ENCODE data around the gene PLA2G2E.
"Not testable (repeated sequence)": the region's sequence is repeated elsewhere in the genome, so short reads cannot be mapped to it uniquely, and the experiment has no call there.

Gene PLA2G2E

DNA sequence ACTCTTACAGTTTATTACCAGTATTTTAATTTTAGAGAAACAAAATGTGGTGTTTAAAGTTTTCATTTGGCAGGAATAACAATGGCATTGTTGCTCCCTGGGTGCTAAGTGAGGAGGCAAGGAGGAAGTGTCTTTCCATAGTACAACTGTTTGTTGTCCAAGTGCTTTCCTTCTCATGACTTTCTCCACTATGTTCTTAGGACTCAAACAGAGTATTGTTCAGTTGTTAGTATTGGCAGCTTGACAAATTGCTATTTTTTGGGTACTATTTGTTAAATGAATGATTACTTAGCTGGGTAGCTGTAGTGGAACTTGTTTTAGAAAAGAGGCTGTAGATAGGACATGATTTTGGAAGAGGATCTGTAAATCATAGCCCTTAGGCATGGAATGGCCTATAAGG lies 33.8 kb downstream of the PLA2G2E start:
- DNase-seq, result no peak
- Mint-ChIP-seq H3K36me3 (ENCODE audit: insufficient read depth) (peaks cover 16% of the 10 kb centered on the region), H3K4me1 (ENCODE audit: low read depth in 2 of 2) (peaks cover 24 to 35% of the 10 kb centered on the region in 2 donors), H3K9me3 (no peaks in the 10 kb centered on the region), H3K4me3 (no peak overlapping the region), H3K27me3 (no peaks in the 10 kb centered on the region), H3K27ac (peak overlapping the region in 1 of 2 donors; percentile 42)
- ATAC-seq (replicated peaks), result no peak

DNA sequence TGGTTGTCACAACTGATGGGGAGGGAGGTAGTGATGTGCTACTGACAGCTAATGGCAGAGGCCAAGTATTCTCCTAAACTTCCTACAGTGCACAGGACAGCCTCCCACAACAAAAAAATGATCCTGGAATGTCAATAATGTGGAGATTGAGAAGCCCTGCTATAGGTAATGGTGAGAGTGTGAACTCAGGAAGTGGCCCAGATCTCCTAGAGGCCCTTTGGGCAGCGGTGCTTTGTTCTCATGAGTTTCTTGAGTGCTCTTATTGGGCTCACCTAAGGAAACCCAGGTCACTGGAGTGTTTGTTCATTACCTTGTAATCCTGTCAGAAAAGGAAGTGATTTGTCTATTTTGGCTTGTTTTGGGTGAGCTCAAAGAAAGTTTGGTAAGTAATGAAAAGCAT lies 35.3 kb downstream of the PLA2G2E start:
- Mint-ChIP-seq H3K36me3 (ENCODE audit: insufficient read depth) (peaks cover 7% of the 10 kb centered on the region), H3K27ac (no peak overlapping the region), H3K9me3 (no peaks in the 10 kb centered on the region), H3K4me1 (ENCODE audit: low read depth in 2 of 2) (peaks cover 35 to 50% of the 10 kb centered on the region in 2 donors), H3K27me3 (no peaks in the 10 kb centered on the region), H3K4me3 (no peak overlapping the region)
- DNase-seq (no peak), ATAC-seq (replicated peaks) (no peak)

DNA sequence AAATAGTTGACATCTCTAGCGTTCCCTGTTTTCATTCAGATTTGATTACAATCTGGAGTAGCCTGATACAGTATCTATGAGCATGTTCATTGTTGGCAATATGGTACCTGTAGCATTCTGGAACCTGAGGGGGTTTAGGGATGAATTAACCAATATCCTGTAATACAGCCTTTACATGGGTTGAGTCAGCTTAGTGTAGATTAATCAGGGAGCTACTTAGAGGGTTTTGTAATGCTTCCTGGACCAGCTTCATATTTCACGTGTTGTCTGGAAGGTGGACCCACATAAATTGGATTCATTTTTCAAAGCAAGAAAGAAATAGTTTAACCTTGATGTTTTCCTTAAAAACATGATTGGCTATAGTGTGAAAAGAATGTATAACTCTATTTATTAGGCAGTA lies 37.6 kb downstream of the PLA2G2E start:
- ATAC-seq (replicated peaks) (no peak), DNase-seq (no peak)
- Mint-ChIP-seq H3K4me3 (no peak overlapping the region), H3K27me3 (peaks cover under 1 to 1% of the 10 kb centered on the region in 2 donors), H3K27ac (no peak overlapping the region), H3K36me3 (ENCODE audit: insufficient read depth) (peaks cover 7% of the 10 kb centered on the region), H3K4me1 (ENCODE audit: low read depth in 2 of 2) (peaks cover 36 to 49% of the 10 kb centered on the region in 2 donors), H3K9me3 (no peaks in the 10 kb centered on the region)

DNA sequence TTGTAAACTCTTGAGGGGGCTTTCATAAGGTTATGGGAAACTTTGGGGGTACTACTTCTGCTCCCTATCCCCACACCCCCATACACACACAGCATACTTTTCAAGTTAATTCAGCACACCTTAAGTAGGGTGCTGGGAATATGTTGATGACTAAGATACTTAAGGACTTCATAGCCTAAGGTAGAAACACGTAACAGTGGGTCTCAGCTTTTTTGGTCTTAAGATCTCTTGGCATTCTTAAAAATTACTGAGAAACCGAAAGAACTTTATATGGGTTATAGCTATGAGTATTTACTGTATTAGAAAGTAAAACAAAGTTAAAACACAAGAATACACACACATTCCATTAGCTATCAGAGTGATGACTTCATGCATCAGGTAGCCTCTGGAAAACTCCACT lies 39.1 kb downstream of the PLA2G2E start:
- Mint-ChIP-seq H3K27ac (no peak overlapping the region), H3K4me3 (peak overlapping the region in 1 of 2 donors; percentile 83), H3K27me3 (peaks cover 14 to 16% of the 10 kb centered on the region in 2 donors), H3K9me3 (no peaks in the 10 kb centered on the region), H3K36me3 (ENCODE audit: insufficient read depth) (peaks cover 7% of the 10 kb centered on the region), H3K4me1 (ENCODE audit: low read depth in 2 of 2) (peaks cover 30 to 40% of the 10 kb centered on the region in 2 donors)
- ATAC-seq (replicated peaks), result no peak
- no peak for DNase-seq

DNA sequence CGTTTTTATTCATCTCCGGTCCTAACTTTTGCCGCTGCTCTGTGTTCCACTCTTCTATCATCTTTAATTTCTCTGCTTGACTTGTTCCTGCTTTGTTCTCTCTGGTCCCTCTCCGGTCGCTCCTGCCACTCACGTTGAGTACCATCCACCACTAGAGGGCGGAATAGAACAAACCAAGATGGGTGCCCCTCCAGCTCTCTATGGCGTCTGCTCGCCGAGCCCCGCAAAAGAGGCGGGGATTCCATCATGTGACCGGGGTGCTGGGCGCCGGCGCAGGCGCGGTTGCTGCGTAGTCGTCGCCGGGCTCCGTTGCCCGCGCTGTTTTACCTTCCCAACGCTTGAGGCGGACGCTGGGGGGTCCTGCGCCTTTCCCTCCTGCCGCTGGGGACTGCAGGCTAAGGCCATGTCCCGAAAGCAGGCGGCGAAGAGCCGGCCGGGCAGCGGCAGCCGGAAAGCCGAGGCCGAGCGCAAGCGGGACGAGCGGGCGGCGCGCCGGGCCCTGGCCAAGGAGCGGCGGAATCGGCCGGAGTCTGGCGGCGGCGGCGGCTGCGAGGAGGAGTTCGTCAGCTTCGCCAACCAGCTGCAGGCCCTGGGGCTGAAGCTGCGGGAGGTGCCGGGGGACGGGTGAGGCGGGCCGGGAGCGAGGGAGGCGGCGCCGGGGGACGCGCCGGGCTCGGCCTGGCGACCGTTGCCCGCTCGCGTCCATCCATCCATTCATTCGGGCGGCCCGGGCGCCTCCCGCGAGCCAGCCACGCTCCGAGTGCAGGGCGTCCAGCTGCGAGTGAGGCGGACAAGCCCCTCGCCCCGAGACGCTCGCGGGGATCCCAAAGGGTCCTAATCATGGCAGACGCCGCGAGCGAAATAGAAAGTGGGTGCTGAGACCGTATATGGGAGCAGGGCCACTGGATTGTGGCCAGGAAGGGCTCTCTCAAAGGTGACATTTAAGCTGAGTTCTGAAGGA lies 41.0 kb downstream of the PLA2G2E start, which contains the start of gene OTUD3:
TSS of gene OTUD3 (plus strand) at position 285 of the 961 bp plus-strand sequence. CDS start at position 404, 119 bp downstream.
- DNase-seq (peak; percentile 95 to 96 (median 96)), ATAC-seq (replicated peaks) (peak; percentile 94)
- peaks cover 31 to 33% of the 10 kb centered on the region in 2 donors for H3K27me3 Mint-ChIP-seq
- H3K4me1 Mint-ChIP-seq (ENCODE audit: low read depth in 2 of 2), result peaks cover 25 to 31% of the 10 kb centered on the region in 2 donors
- H3K4me3 Mint-ChIP-seq, result peak within 1 kb of the TSS; percentile 83
- H3K9me3 Mint-ChIP-seq, result no peaks in the 10 kb centered on the region
- H3K27ac Mint-ChIP-seq, result peak within 1 kb of the TSS; percentile 71 to 80
- H3K36me3 Mint-ChIP-seq (ENCODE audit: insufficient read depth), result peaks cover 7% of the 10 kb centered on the region

DNA sequence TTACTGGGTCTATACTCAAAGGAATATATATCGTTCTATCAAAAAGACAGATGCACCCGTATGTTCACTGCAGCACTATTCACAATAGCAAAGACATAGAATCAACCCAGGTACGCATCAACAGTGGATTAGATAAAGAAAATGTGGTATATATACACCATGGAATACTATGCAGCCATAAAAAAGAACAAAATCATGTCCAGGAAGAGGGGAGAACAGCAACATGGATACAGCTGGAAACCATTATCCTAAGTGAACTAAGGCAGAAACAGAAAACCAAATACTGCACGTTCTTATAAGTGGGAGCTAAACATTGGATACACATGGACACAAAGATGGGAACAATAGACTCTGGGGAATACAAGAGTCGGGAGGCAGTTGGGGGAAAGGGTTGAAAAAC lies 42.6 kb downstream of the PLA2G2E start:
- not testable (repeated sequence) for H3K36me3 Mint-ChIP-seq (ENCODE audit: insufficient read depth); ATAC-seq (replicated peaks); DNase-seq; H3K27ac Mint-ChIP-seq; H3K4me3 Mint-ChIP-seq; H3K9me3 Mint-ChIP-seq
- Mint-ChIP-seq H3K4me1 (ENCODE audit: low read depth in 2 of 2) (peaks cover 25 to 30% of the 10 kb centered on the region in 2 donors), H3K27me3 (peaks cover 44 to 45% of the 10 kb centered on the region in 2 donors)

DNA sequence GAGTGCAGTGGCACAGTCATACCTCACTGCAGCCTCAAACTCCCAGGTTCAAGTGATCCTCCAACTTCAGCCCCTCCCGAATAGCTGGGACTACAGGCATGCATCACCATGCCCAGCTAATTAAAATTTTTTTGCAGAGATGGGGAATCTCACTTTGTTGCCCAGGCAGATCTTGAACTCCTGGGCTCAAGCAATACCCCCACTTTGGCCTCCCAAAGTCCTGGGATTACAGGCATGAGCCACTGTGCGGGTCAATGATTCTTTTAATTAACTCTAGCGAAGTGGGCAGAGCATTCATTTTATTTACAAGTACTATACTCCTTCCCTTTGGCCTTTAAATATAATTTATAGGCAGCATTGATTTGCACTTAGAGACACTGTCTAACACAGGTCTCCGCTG lies 43.8 kb downstream of the PLA2G2E start:
- Mint-ChIP-seq H3K36me3 (ENCODE audit: insufficient read depth) (peaks cover 4% of the 10 kb centered on the region), H3K4me1 (ENCODE audit: low read depth in 2 of 2) (peaks cover 18 to 19% of the 10 kb centered on the region in 2 donors), H3K9me3 (no peaks in the 10 kb centered on the region), H3K27me3 (peaks cover 52 to 56% of the 10 kb centered on the region in 2 donors), H3K27ac (no peak overlapping the region), H3K4me3 (no peak overlapping the region)
- DNase-seq (no peak), ATAC-seq (replicated peaks) (no peak)

DNA sequence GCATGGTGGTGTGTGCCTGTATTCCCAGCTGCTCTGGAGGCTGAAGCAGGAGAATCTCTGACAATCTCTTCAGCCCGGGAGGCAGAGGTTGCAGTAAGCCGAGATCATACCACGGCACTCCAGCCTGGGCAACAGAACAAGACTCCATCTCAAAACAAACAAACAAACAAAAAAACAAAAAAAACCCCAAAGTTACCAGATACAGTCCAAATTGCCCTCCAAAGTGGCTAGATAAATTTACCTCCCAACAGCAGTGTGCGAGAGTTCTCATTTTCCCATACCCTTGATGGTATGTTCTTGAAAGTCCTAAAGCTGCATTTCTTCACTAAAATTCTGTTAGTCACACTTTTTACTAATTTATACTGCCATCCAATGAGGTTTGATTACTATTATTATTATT lies 44.2 kb downstream of the PLA2G2E start:
- ATAC-seq (replicated peaks), result no peak
- H3K36me3 Mint-ChIP-seq (ENCODE audit: insufficient read depth), result peaks cover 4% of the 10 kb centered on the region
- H3K27me3 Mint-ChIP-seq, result peaks cover 52 to 60% of the 10 kb centered on the region in 2 donors
- no peak for DNase-seq
- H3K4me1 Mint-ChIP-seq (ENCODE audit: low read depth in 2 of 2), result peaks cover 14 to 16% of the 10 kb centered on the region in 2 donors
- no peak overlapping the region for H3K27ac Mint-ChIP-seq
- no peaks in the 10 kb centered on the region for H3K9me3 Mint-ChIP-seq
- H3K4me3 Mint-ChIP-seq, result no peak overlapping the region

DNA sequence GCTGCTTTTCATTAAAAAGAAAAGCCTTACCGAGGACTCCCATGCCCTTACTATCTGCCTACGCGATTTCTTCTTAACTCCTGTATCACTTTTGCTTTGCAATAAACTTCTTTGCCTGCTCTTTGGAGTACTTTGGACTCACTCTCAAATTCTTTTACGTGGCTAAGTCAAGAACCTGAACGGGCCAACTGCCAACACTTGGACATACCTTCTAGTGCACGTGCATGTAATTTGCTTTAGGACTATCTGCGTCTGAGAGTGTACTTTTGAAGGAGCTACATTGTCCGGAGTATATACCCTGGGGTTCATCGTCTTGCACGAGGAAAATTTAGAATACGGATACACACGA lies 44.8 kb downstream of the PLA2G2E start:
- Mint-ChIP-seq H3K27ac (no peak overlapping the region), H3K4me1 (ENCODE audit: low read depth in 2 of 2) (peaks cover 9 to 10% of the 10 kb centered on the region in 2 donors), H3K36me3 (ENCODE audit: insufficient read depth) (peaks cover 4% of the 10 kb centered on the region), H3K27me3 (peaks cover 53 to 67% of the 10 kb centered on the region in 2 donors), H3K9me3 (no peaks in the 10 kb centered on the region), H3K4me3 (no peak overlapping the region)
- DNase-seq (no peak), ATAC-seq (replicated peaks) (no peak)

DNA sequence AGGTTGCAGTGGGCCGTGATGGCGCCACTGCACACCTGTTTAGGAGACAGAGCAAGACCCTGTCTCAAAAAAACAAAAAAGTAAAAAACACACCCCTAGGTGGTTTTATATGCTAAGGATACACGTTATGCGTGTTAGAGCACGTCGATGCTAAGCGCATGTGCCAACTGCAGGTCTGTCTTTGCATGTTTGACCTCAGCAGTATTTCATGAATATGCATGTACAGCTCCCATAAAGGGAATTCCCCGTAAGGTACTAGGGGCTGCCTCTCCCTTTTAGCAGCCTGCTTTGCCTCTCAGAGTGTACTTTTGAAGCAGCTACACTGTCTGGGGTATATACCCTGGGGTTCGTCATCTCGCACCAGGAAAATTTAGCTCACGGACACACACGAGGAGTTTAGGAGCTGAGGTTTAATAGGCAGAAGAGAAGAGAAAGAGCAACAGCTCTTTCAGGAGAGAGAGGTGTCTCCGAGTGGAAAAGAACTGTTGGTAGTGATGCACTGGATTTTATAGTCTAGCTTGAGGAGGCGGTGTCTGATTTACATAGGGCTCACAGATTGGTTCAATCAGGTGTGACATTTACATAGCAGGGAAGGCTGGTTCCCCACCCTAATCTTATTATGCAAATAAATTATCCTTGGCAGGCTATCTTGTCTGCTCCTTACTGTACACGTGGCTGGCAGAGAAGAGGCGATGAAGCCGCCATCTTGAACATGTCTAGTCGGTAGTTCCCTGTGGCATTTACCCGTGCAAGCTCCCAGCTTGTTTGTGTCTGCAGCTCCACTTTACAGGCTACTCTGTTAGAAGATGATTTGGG lies 45.4 kb downstream of the PLA2G2E start:
- peaks cover 4% of the 10 kb centered on the region for H3K36me3 Mint-ChIP-seq (ENCODE audit: insufficient read depth)
- H3K27ac Mint-ChIP-seq, result no peak overlapping the region
- peaks cover 59 to 72% of the 10 kb centered on the region in 2 donors for H3K27me3 Mint-ChIP-seq
- peaks cover 4 to 6% of the 10 kb centered on the region in 2 donors for H3K4me1 Mint-ChIP-seq (ENCODE audit: low read depth in 2 of 2)
- ATAC-seq (replicated peaks) (no peak), DNase-seq (no peak)
- no peaks in the 10 kb centered on the region for H3K9me3 Mint-ChIP-seq
- no peak overlapping the region for H3K4me3 Mint-ChIP-seq

DNA sequence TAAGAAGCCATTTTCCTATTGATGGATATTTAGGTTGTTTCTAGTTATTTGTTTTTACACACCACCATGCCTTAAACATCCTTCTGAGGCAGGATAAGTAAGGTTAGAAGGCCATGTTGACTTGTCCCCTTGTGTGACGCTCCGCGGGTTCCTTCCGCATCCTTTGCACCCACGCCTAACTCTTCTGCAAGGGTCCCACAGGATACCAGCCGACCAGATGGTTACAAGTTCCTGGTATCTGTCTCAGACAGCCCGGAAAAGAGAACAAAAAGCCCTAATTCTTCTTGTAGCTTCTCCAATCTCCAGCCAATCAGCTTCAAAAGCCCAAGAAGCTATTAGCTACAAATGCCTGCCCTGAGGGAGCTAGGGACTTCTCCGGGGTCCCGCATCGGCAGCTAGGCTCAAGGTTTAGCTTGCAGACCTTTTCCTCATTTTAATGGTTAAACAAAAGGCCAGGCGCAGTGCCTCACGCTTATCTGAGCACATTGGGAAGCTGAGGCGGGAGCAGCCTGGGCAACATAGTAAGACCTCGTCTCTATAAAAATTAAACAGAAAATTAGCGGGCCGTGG lies 46.2 kb downstream of the PLA2G2E start:
- H3K4me1 Mint-ChIP-seq (ENCODE audit: low read depth in 2 of 2), result peaks cover 0 to 3% of the 10 kb centered on the region in 2 donors
- ATAC-seq (replicated peaks), result no peak
- H3K27ac Mint-ChIP-seq, result no peak overlapping the region
- no peak overlapping the region for H3K4me3 Mint-ChIP-seq
- no peak for DNase-seq
- H3K9me3 Mint-ChIP-seq, result no peaks in the 10 kb centered on the region
- H3K27me3 Mint-ChIP-seq, result peaks cover 62 to 80% of the 10 kb centered on the region in 2 donors
- peaks cover 3% of the 10 kb centered on the region for H3K36me3 Mint-ChIP-seq (ENCODE audit: insufficient read depth)

DNA sequence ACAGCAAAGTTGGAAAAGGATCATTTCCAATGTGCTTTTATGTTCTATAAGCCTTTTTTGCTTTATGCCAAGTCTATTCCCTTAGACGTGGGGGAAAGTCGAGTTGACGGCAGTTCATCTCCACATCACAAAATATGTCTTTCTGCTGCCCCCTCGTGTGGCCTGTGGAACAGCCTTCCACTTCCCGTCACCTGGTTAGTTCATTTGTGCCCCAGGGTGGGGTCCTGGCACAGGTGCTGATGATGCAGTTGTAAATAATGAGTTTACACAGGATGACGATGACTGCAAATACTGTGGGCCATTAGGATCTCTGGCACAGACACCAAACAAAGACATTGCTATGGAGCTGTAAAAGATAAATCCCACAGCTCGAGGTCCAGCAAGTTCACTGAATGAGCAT lies 51.2 kb downstream of the PLA2G2E start:
- DNase-seq (no peak), ATAC-seq (replicated peaks) (no peak)
- Mint-ChIP-seq H3K4me1 (ENCODE audit: low read depth in 2 of 2) (no peaks in the 10 kb centered on the region), H3K27ac (no peak overlapping the region), H3K27me3 (peaks cover 50 to 87% of the 10 kb centered on the region in 2 donors), H3K36me3 (ENCODE audit: insufficient read depth) (no peaks in the 10 kb centered on the region), H3K9me3 (no peaks in the 10 kb centered on the region), H3K4me3 (no peak overlapping the region)

Data from effector memory CD8-positive, alpha-beta T cell (primary cell).